ENCODE measurements around the gene FAM124A.

FAM124A gene

GRCh38 chr13:51243832-51244231, 21.6 kb downstream of the FAM124A start:
- DNase-seq, result peak; percentile 96

GRCh38 chr13:51244637-51245405, 22.6 kb downstream of the FAM124A start:
- DNase-seq, result peak; percentile 98

- no peak for DNase-seq
Measured at GRCh38 chr13:51245583-51245982, 23.4 kb downstream of the FAM124A start.

- DNase-seq, result peak; percentile 82
Measured at GRCh38 chr13:51246025-51246417, 23.8 kb downstream of the FAM124A start.

GRCh38 chr13:51246418-51247277, 24.4 kb downstream of the FAM124A start:
- peak; percentile 62 for DNase-seq

- DNase-seq, result no peak
Measured at GRCh38 chr13:51249255-51249654, 27.1 kb downstream of the FAM124A start.

GRCh38 chr13:51249770-51250741, 27.9 kb downstream of the FAM124A start:
- DNase-seq, result no peak

GRCh38 chr13:51251480-51251879, 29.3 kb downstream of the FAM124A start:
- no peak for DNase-seq

DNA sequence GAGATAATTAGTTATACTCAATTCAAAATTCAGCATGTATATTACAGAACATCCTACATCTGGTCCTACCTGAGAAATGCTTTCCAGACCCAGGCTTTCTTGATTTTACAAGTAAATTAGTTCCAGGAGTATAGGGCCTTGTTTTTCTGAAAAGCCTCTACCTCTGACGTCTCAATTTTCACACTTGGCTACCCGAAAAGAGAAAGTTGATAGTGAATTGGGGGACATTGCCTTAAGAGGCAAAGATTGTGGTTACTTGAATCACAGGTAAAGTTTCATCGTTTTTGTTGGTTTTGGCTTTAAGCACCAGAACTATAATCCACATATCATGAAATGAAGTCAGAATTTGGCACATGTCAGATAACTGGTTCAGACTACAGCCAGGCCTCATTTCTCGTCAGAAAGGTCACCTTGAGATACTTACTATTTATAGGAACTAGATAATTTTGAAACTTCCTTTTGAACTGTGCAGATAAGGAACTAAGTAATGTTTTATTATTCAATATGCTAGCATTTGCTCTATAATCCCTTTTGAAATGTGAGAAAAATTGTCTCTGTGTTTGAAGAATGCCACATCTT, 30.8 kb downstream of the FAM124A start:
- DNase-seq, result no peak

- no peak for DNase-seq
Measured at GRCh38 chr13:51255556-51255955, 33.4 kb downstream of the FAM124A start.

- DNase-seq, result no peak
Measured at GRCh38 chr13:51257187-51257586, 35.0 kb downstream of the FAM124A start.

DNA sequence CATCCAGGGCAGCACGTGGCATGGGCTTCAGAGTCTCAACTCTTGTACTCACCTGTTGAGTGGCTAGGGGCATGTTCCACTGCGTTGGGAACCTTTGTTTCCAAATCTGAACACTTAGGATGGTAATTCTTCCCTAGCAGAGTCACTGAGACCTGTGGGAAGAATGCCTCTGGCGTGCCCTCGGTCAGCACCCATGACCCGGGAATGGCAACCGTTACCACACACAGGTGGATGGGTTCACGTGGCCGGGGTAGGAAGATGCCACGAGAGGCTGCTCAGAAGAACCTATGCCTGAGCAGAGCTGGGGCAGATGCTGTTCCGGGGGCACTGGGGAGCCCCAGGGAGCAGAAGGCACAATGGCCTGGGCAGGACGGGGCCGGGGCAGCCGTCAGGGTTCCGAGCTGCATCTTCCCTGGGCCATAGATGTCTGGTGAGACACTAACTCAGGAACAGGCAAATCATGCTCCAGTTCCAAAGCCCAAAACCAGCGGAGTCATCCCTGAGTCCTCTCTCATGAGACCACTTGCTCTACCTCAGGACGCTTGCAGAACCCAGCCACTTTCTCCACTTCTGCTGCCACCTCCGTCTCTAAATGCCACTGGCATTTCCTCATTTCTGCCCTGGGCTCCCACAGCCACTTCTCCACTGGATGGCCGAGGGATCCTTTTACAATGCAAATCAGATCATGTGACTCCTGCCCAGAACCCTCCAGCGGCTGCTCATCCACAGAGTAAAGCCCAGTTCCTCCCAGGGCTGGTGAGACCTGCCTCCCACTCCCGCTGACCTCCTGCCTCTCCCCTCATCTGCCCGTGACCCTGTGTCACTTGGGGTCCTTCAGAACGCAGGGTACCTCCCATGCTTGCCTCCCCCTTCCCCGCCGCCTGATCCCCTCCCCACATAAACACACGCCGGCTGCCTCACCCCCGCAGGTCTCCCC, 36.7 kb downstream of the FAM124A start:
- peak; percentile 71 for DNase-seq

- no peak for DNase-seq
Measured at GRCh38 chr13:51260154-51260553, 38.0 kb downstream of the FAM124A start.

- no peak for DNase-seq
Measured at GRCh38 chr13:51261610-51262249, 39.5 kb downstream of the FAM124A start.

DNA sequence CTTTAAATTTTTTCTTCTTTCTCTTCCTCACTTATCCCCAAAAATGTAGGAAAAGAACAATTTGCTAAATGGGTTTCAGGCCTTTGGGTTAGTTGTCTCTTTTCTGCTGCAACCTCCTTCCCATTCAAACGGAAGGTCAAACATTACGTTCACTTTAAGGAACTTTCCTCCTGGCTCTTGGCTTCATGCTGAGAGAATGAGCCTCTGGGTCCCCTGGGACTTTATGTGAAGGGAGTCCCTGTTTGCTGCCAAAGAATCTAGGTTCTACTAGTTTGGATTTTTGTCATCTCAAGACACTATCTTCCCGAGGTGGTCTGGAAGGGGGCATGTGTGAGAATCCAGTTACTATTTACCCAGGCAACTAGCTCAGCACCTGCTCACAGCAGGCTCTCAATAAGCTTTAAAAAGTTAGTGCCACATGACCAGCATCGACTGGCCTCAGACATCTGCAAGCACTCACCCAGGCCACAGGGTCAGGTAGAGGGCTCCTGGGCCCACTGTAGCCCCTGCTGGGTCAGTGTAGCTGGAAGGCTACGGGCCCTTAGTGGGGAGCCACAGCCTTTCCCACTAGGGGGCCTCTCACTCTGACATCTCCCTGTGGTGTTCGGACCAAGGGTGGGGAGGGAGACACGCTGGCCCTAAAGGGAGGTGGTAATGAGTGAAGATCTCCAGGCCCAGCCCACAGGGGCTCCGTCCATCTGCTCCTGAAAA, 40.5 kb downstream of the FAM124A start:
- no peak for DNase-seq

- no peak for DNase-seq
Measured at GRCh38 chr13:51266642-51267041, 44.4 kb downstream of the FAM124A start.

DNA sequence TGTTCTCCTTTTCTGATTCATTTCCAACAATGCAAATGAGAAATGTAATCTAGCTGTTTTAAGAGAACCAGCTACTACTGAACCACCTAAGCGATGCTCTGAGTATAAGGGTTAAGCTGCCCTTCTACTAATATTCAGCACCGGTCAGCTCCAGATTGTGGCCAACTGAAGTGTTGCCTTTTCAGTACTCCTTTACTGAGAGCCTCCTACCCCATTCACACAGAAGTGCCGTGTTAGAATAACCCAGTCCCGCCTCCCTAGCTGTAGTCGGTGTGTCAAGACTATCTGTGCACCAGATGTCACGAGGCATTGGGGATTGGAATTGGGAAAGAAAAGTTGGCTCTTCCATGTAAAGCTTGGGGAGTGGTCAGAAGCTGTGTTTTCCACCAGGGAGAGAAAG, 45.4 kb downstream of the FAM124A start:
- no peak for DNase-seq

DNA sequence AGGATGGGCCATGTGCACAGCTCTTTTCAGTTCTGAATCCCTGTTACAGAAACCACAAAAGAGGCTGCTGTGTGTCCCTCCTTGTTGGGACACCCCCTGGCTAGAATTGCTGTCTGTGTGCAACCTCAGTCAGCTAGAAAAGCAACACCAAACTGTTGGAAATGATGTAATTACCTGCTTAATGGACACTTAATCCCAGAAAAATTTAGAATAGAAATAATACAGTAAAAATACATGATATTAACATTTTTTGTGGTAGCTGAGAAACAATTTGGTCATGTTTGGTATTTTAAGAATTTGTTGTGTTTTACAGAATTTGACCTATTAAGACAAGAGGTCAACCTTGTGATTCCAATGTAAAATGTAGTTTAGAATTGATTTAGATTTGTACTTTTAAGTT, 46.8 kb downstream of the FAM124A start:
- no peak for DNase-seq

GRCh38 chr13:51270623-51271415, 48.6 kb downstream of the FAM124A start:
- no peak for DNase-seq
